Measurements from ENCODE around the gene STXBP1.

DNA sequence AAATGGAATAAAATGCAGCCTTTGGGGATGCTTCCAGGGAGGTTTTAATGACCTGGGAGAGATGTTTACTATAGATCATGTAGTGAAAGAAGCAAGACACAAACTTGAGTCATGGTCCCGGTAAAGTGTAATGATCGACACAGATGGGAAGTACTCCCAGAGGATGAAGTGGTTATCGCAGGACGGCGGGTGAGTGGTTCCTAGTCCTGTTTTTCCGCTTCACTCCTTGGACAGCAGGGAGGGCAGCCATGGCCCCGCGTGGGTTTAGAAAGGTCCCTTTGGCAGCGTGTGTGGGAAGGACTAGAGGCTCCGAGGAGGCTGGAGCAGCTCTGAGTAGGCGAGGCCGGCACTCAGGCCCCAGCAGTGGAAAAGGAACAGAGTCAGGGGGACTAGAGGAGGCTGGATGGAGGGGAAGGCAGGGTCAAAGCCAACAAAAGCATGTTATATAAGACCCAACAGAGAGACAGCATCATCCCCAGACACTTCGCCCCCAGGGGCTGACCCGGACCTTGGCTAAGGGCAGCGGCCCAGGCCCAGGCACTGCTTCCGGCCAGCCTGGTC lies 49.2 kb upstream of the STXBP1 start:
- no peak for TF ChIP-seq TAF1 (IDR thresholded peaks at IDR 0.05; ENCODE audit: low read depth, low read length)
- TF ChIP-seq POLR2A (IDR thresholded peaks at IDR 0.05; ENCODE audit: low read depth, low read length): no peak
- TF ChIP-seq POLR2AphosphoS5 (IDR thresholded peaks at IDR 0.05; ENCODE audit: low read depth, low read length): no peak
